ENCODE results near the gene CFAP45. TPM values are rescaled to one million over a fixed set of nuclear protein-coding genes. Genes with fewer than 3 reads are reported as not detected.
"Not testable (repeated sequence)": the region's sequence is repeated elsewhere in the genome, so short reads cannot be mapped to it uniquely, and the experiment has no call there.

CFAP45 gene
- total RNA-seq, 1 donor from 2014 or later = 0.17 TPM

DNA sequence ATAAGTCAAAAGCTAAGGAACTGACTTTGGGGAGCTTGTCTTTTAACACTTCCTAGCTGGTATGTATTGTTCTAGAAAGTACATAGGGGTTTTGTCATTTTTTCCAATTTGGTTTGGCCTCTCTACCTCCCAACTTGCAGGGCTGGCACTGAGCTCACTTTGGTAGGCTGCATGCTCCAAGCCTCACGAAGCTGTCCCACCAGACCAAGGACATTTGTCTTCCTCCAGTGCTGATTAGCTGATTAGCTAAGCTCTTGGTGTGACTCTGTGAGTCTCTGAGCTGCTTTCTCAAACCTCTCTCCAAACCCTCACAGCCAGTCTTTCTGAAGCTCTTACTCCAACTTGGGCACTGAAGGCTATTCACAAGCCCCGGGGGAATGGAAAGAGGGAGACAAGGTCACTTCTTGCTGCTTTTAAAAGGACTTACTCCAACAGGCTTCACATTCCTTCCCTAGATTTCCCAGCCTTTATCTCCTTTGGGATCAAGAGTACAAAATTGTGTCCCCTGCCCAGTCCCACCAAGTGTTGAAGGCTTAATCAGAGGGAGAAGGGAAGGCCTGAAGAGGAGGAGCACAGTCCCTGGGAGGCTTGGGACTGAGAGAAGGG, 893 bp upstream of the CFAP45 start:
- DNase-seq = no peak

DNA sequence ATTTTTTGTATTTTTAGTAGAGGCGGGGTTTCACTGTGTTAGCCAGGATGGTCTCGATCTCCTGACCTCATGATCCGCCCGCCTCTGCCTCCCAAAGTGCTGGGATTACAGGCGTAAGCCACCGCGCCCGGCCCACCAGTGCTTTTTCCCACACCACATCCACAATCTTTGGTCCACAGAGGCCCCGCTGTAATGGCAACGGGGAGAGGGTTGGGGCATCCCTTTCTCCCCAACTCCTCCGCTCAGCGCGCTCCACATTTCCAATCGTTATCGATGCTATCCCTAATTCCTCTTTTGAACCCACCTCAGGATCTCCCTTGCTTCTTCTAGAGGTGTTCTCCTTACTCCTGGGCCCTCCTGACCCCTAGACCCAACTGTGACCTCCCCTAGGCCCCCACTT, 331 bp downstream of the CFAP45 start:
- not testable (repeated sequence) for DNase-seq

DNA sequence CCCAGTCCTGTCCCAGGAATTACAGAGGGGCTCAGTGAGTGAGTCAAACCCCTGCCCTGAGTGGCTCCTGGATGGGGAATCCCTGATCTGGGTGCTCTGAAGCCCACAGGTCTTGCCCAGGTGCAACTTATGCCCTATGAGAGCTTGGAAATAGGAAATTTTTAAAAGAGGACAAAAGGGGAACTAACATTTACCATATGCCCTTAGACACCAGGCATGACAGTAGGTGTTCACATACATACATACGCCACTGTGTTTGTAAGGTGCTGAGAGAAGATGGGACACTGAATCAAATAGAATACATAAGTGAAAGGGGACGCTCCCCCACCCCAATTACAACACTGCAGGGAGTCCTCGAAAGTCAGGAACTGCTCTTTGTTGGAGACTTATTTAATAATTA, 1.4 kb downstream of the CFAP45 start:
- no peak for DNase-seq

DNA sequence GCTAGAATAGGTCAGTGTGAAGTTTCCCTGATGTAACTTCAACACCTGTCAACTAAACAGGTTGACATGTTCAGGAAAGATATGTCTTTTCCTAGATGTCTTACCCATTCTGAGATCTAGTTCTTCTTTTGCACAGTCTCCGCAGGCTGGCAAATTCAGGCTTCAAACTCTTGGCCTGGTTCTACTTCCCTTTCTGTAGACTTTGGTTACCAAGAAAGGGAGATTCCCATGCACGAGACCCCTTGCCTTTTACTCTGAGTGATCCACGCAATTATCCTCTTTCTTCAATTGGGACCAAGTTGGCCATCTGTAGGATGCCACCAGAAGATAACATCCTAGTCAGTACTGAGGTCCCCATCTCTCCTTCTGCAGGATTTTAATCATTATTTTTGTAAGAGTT, 2.0 kb downstream of the CFAP45 start:
- no peak for DNase-seq

DNA sequence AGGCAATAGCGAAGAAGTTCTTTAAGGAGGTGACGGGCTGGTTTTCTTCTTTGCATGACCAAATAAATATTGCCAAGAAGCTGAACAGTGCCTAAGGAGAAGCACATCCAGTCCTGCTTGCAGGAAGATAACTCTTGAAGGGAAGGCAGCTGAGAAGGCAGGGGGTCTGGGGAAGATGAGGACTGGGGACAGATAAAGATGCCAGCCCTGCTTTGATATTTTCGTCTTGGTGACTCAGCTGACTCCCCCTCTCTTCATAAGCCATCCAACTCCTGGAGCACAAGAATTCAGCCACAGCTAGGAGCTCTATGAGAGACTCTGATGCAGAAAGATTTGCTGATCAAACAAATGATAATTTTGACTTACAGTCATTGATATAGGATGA, 3.4 kb downstream of the CFAP45 start:
- no peak for DNase-seq

DNA sequence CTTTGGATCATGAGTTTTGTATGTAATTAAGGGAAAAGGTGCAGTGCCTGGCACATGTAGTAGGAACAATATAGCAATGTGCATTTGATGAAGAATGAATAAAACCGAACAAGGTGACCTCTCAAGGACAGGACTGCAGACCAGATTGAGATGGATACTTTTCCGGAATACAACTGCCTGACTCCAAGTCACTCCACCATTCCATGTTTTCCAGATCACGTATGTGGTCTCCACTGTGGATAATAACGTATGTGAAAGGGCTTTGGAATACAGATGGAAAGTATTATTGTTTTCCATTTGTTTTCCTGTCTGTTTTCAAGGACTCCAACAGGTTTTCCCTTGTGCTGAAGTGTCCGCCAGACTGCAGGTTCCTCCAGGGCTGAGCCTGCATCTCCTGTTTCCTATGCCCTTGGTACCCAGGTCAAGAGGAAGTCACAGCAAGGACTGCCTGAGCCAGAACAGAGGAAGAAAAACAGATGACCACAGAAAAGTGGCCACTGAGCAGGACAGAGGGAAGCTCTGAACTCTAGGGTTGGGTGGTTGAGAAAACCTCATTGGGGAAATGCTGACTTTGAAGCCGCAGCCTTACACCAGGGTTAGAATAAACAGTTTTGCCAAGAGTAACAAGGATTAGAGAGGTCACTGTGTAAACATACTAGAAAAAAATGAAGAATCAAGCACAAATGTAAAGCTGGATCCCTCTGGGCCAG, 4.0 kb downstream of the CFAP45 start:
- peak; percentile 19 for DNase-seq

DNA sequence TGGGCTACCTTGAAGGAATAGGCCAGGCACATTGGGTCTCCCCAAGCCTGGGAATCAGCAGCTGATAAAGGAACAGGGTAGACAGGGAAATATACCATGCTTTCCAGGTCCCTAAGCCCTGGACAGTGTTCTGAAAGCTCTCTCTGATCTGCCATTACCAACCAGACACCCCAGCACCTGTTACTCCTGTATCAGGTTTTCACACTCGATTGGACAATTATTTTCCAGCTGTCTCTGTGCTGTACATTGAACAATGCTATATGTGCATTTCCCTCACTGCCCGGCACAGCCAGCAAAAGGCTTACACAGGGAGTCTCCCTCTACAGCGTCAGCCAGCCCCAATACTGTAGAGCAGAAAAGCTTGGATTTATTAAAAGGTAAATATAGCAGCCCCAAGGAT, 4.7 kb downstream of the CFAP45 start:
- DNase-seq = no peak

DNA sequence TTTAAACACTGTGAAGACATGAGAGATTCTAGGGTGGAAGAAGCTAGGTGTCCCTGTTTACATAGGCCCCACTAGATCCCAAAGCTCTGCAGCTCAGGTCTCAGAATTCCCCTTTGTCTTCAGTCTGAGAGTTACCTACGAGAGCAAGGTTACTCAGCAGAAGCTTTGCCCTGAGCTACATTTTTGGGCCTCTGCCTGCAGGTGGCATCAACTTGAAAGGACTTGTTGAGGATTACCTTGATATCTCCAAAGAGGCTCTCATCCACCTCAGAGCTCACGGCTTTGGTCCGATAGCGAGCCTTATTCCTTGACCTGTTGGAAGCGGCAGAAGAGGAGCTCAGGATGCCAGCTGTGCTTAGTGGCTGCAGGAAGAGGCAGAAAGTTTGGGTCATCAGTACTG, 7.0 kb downstream of the CFAP45 start:
- DNase-seq = peak; percentile 23

DNA sequence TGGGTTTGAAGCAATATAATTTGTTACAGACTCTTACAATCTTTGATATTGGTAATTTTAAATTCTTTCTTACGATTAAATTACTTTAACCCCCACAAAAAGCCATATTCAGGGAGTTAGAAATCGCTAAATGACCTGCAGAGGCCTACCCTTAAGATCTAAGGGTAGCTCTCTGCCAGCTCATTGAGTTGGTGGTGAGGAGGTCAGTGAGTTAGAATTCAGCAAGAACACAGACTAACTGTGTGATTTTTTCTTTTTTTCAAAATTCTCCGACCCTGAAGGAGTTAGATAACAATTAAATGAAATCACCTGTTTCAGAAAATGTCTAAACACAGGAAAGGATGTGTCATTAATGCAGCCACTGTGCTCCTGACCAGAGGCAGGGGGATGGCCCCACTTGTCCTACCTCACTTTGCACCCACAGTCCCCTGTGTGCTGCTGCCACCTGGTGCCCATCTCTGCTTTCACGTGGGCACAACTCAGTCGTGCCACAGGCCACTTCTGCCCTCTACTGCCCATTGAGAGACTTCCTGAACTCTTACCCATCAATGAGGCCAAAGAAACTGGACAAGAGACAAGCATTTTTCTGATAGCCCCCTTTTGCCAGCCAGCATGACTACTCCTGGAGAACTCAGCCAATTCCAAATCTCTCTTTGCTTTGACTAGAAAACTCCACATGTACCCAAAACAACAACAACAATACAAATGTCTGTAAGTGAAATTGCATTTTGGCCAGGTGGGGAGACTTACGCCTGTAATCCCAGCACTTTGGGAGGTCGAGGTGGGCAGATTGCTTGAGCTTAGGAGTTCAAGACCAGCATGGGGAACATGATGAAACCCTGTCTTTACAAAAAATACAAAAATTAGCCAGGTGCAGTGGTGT, 8.4 kb downstream of the CFAP45 start:
- peak; percentile 96 for DNase-seq

DNA sequence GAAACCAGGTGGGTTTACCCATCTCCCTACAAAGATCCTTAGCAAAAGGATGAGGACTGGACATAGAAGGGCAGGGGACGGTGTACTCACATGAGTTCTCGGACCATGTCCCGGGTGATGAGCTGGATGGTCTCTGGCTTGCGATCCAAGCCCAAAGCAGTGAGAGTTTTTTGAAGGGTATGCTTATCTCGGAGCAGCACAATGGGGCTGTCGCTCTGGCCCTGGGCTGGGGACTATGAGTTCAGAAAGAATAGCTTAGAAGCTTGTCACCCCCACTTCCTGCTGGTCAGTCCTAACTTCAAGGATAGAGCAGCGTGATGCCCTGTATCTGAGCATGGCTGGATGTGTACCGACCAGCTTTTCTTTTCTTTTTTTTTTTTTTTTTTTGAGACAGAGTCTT, 9.6 kb downstream of the CFAP45 start:
- peak; percentile 43 for DNase-seq

DNA sequence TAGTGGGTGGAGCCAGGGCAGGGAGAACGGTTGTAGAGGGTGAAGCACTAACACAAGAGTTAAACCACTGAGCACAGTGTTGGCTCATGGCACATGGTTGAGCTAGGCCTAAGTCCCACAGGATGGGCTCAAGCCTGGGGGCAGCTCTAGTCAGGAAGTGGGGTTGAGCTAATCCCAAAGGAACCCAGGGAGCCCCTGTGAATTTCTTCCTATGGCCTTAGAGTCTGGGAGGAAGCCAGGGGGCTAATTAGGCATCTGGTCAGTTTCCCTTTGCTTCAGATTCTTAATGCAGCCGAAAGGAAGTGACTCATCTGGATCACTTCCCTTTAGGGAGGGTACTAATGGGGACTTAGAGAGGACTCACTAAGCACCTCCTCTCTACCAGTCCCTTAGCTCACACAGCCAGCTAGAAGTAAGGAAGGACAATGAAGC, 10.1 kb downstream of the CFAP45 start:
- DNase-seq = peak; percentile 95

DNA sequence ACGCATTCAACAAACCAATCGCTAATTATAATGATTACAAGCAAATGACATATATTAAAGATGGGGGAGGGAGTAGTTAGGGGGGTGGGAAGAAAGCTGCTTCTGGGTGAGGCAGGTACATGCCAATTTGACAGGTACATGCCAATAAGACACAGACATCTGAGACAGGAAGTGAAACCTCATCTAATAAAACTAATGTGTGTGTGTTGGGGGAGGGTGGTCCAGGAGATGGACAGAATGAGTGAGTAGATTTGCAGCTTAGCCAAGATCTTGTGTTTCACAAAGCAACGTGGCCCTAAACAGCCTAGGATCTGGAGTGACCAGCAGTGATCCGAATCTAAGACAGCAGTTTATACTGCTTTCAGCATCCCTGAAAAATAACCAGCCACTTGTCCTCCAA, 10.8 kb downstream of the CFAP45 start:
- no peak for DNase-seq

DNA sequence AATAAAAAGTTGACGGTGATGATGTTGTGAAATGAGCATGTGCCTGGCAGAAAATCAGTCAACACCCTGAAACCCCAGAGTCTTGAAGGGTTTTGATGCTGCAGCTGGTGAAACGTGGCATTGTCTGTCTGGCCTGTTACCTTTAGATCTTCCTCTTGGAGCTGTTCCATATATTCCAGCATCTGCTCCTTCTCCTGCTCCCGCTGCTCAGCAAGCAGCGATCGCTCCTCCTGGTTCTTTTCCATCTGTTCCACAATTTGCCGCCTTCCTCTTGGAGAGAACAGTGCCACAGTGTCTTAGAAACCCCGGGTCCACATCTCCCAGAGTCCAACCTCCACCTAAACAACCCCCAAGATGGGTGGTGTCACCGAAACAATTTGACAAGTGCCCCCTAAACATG, 15.7 kb downstream of the CFAP45 start:
- no peak for DNase-seq

DNA sequence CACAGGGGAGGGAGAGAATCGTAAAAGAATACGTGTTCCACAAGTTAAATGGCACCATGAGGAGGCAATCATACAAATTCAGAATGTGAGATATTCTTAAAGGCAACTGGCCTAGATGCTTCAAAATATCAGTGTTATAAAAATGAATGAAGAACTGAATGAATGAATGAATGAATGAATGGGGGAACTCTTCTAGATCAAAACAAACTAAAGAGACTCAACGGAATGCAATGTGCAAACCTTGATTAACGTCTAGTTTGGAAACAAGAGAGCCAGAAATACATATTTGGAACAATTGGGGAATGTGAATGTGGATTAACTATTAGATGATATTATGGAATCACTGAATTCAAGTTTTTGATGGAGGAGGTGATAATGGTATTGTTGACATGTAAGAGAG, 16.8 kb downstream of the CFAP45 start:
- no peak for DNase-seq

DNA sequence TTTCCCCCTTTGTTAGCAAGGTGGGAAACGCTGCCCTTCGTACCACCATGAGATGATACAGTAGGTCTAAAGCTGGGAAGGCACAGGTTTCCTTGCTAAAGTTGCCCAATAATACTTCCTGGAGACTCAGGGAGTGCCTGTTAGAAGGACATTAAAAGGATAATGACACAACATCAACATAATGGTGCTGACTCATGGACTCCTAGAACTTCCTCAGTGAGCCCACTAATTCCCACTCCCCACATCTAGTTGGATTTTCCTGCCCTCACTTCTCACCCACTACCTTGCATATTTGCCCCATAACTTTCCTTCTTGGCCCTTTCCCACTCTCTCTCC, 17.5 kb downstream of the CFAP45 start:
- DNase-seq = peak; percentile 42

DNA sequence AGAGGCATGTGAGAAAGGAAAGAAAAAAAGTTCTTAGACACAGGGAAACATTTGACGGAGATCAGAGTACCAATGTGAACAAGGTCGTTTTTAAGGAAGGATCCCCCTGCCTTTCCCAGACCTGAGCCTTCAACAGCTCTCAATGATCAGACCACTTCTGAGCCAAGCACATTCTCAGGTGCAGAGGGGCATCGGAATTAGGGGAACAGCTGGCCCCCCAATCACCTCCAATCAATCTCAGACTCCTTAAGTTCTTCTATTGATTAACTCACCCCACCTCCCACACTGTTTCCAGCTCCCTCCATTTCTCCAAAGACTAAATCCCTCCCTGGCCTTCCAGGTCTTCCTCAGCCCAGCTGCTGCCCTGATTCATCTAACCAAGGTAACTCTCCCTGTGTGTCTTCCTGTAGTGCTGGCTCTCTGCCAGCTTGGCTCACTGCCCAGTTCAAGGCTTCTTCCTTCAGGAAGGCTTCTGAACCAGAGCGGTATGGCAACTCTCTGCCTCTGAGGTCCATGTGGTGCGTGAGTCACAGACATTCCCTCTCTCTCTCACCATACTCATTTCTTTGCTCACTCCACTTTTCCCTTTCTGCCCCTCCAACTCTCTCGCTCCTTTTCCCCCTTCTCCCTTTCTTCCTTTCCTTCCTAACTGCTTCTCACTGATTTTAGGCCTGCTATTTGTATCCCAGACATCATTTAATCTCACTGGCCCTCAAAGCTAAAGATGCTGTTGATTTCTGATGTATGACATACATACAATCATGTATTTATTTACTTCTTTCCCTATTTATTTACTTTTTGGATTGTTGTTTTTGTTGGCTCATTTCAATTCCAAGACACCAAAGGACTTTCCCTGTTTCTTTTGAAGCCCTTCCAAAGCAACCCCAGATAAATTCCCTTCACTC, 18.1 kb downstream of the CFAP45 start:
- peak; percentile 97 for DNase-seq

DNA sequence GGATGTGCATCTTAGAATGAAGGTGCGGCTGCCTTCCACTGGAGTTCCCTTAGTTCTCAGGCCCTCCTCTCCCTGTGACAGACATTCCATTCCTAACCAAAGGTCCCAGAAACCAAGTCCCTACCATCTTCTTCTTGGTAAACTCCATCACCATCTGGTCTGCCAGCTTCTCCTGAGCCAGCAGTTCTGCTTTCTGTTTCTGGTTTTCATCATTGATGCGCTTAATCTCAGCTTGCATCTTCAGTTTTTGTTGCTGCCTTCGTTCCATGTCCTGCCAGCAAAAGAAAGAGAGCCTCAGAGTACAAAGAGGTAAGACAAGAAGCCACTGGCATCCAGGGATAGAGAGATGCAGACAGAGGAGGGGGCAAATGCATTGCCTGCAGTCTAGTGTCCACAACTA, 19.5 kb downstream of the CFAP45 start:
- DNase-seq = no peak

DNA sequence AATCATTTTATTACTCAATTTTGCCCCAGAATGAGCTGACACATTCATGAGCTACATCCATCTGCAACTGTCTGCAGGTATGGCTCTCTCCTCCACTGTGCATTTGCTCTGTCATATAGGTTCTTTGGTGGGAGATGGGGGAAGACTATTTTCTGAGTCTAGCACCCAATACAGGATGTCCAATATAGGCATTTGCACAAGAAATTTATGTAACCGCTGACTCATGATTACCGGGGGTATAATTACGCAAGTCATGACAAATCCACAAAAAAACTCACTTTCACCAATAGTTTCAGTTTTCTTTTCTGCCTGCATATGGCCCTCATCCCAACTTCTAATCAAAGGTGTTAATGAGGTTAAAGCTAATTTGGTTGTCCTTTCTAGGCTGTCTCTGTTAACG, 20.0 kb downstream of the CFAP45 start:
- DNase-seq = no peak

DNA sequence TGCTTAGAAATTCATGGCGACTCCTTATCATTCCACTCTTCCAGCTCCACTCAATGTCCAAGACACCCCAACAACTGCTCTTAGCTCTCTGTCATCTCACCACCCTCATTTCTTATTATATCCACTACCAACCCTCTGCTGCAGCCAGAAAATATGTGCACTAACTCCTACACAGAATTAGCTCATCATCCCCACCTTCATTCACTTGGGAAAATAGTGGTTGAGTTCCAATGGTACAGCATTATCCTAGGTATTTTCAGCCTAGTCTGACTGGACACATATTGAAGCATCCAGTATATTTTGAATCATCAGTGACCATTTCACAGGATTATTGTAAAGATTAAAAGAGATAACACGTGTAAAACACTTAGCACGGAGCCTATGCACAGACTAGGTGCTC, 20.8 kb downstream of the CFAP45 start:
- no peak for DNase-seq

DNA sequence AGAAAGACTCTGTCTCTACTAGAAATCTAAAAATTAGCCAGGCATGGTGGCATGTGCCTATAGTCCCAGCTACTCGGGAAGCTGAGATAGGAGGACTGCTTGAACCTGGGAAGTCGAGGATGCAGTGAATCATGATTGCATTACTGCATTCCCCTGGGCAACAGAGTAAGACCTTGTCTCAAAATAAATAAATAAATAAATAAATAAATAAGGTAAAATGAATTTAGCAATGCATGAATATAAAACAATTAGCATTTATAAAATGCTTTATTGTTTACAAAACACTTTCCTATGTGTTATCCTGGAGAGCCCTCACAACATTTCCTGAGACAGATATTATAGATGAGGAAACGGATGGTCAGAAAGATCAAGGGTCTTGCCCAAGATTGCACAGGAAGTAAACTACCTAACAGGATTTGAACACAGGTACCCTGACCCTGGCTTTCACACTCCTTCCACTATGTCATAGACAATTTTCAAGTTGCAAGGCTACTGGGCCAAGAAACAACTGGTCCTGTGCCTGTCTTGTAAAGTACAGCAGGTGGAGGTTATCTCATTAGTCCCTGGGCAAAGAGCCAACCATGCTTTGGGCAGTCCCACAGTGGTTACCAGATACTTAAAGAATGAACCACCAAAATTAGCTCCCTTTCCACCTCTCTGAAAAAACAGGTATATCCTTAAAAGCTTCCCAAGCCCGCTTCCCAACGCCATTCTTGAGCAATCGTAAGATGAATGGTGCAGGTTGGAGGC, 22.1 kb downstream of the CFAP45 start:
- no peak for DNase-seq

DNA sequence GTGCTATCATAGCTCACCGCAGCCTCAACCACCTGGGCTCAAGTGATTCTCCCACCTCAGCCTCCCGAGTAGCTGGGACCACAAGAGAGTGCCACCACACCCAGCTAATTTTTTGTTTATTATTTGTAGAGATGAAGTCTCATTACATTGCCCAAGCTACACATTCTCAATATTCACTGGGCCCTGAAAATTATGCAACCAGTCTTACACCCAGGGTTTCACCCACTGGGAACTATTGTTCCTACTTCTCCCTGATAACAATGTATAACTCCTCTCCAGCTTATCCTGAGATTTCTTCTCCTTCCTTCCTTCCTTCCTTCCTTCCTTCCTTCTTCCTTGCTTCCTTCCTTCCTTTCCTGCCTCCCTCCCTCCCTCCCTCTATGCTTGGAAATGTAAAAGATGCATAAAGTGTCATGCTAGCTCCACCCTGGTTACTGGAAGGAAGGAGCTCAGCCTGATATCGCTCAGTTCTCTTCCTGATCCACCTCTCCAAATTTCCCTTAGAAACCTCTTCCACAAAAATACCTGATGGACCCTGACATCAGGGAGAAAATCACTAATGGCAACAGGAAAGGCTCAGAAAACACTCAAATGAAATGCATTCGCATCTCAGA, 26.3 kb downstream of the CFAP45 start:
- no peak for DNase-seq

DNA sequence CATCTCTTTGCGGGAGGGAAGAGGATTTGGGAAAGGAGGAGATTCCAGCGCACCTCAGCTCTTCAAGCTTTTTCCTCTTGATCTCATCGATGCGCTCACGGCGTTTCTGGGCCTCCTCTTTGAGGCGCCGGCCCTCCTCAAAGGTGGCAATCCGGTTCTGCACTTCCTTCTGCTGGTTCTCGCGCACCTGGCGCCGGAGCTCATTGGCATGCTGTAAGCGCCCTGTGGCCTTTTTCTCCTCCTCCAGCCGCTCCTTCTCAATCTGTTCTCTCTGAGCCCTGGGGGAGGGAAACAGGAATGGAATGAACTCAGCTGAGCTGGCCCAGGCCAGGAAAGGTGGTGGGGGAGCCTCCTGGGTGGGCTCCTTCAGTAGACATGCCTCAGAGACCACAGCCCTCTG, 27.1 kb downstream of the CFAP45 start:
- DNase-seq = no peak

All from dermis blood vessel endothelial cell (primary cell).